ENCODE measurements around the gene OR6V1.

Gene OR6V1

GRCh38 chr7:143052041-143052440, at the start of gene OR6V1:
TSS of gene OR6V1 (plus strand) at chr7:143052341. CDS start at chr7:143052341, 0 bp downstream.
- no peak for DNase-seq

- no peak for DNase-seq
Measured at GRCh38 chr7:143002898-143003297, 49.2 kb upstream of the OR6V1 start.

- peak; percentile 56 for DNase-seq
Measured at GRCh38 chr7:143003393-143004051, 48.6 kb upstream of the OR6V1 start.

GRCh38 chr7:143005632-143006260, 46.4 kb upstream of the OR6V1 start:
- no peak for DNase-seq

- peak; percentile 52 for DNase-seq
Measured at GRCh38 chr7:143008007-143008901, 43.9 kb upstream of the OR6V1 start.

GRCh38 chr7:143012001-143012400, 40.1 kb upstream of the OR6V1 start:
- DNase-seq, result no peak

- no peak for DNase-seq
Measured at GRCh38 chr7:143012409-143012808, 39.7 kb upstream of the OR6V1 start.

- peak; percentile 20 for DNase-seq
Measured at GRCh38 chr7:143013473-143013872, 38.7 kb upstream of the OR6V1 start.

- peak; percentile 79 for DNase-seq
Measured at GRCh38 chr7:143013893-143014292, 38.2 kb upstream of the OR6V1 start.

- no peak for DNase-seq
Measured at GRCh38 chr7:143015084-143015483, 37.1 kb upstream of the OR6V1 start.

- peak; percentile 9 for DNase-seq
Measured at GRCh38 chr7:143015926-143016490, 36.1 kb upstream of the OR6V1 start.

- no peak for DNase-seq
Measured at GRCh38 chr7:143016996-143017395, 35.1 kb upstream of the OR6V1 start.

GRCh38 chr7:143018931-143019330, 33.2 kb upstream of the OR6V1 start:
- no peak for DNase-seq

GRCh38 chr7:143023047-143023446, 29.1 kb upstream of the OR6V1 start:
- no peak for DNase-seq

- DNase-seq, result no peak
Measured at GRCh38 chr7:143025371-143025770, 26.8 kb upstream of the OR6V1 start.

GRCh38 chr7:143027032-143027431, 25.1 kb upstream of the OR6V1 start, which contains the start of gene OR9A2:
TSS of gene OR9A2 (minus strand) at chr7:143027132. CDS start at chr7:143027132, 0 bp downstream.
- DNase-seq, result no peak

- DNase-seq, result no peak
Measured at GRCh38 chr7:143027683-143028082, 24.5 kb upstream of the OR6V1 start.

GRCh38 chr7:143038635-143039034, 13.5 kb upstream of the OR6V1 start:
- DNase-seq, result no peak

GRCh38 chr7:143040209-143040715, 11.9 kb upstream of the OR6V1 start:
- DNase-seq, result no peak

- no peak for DNase-seq
Measured at GRCh38 chr7:143041346-143041745, 10.8 kb upstream of the OR6V1 start.

- no peak for DNase-seq
Measured at GRCh38 chr7:143042159-143042789, 9.9 kb upstream of the OR6V1 start.

- DNase-seq, result no peak
Measured at GRCh38 chr7:143042790-143043271, 9.3 kb upstream of the OR6V1 start.
